NCI-H1436 treated with DMSO at 0.1 percent for 48 hours (cell line): Measurements from ENCODE around the gene FKBP2.
A peak's percentile ranks its signal among the peaks of the same experiment; 100 is the strongest.

Experiments used
- DNase-seq: peaks from one replicate; lab custom pipeline; 2025; lab: John Stamatoyannopoulos, UW

FKBP2 gene

DNA sequence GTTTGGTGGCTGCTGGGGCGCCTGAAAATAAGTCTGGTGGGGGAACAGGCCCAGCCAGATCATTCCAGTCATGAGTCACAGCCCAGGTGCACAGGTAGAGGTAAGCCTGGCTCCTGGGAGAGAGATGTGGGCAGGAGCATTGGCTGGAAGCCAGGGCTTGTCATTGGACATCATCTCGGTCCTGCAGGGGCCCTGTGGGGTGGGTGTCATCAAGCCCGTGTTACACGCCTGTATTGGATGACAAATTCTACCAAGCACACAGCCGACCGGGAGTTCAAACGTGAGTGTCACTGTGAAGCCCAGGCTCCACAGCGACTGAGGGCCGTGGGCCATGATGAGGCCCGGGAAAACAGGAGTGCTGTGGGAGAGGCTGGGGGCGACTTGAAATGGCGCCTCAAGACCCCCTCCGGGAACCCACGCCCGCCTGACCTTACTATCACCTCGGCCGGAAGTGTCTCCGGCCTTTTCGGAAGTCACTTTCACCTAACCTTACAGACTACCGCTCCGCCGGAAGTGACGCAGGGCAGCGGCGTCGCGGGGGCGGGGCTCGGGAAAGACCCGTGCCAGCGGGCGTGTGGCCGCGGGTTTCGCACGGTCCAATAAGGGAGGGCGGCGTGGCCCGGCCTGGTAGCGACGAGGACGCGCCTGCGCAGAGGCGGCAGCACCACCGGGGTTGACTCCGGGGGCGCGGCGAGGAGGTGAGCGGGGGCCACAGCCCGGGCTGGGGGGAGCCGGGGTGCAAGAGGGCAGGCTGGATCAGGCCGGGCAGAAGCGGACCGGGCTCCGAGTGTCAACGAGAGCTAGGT is at the start of gene FKBP2:
Gene FKBP2, plus strand, starts transcription at position 661 of the 806 bp plus-strand sequence. CDS start 1,293 bp downstream, outside the sequence.
- peak; percentile 48 for DNase-seq

DNA sequence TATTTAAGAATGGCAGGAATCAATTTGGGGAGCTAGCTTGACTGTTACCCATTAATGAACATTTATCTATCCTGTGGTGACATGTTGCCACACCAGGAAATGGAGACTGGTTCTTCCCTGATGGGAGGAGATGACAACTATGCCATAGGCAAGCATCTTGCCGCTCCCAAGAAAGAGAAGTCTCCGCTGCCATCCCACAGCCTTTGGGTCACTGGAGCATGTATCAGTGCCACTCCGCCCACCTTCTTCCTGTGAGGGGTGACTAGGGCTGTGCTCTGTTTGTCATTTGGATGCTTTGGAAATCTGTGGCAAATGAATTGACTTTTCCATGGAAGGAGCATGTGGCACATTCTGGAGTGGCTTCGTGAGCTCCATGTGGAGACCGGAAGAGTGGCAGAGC is 48.5 kb upstream of the FKBP2 start:
- no peak for DNase-seq

DNA sequence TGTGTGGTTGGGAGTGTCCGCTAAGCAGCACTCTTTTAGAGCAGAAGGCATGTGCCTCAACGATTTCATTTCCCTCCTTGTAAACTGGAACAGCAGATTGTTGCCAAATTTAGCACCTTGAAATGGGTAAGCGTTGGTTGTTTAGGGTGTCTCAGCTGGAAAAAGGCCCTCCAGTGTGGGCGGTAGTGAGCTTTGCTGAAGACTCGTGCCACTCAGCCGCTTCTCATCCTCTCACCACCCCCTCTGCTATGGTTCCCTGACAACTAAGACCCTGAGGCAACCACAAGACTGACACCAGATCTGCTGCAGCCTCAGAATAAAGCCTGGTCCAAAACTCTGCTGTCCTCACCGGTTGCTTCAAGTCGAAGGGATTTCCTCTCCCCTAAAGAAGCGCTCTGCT is 44.3 kb upstream of the FKBP2 start:
- DNase-seq = no peak

DNA sequence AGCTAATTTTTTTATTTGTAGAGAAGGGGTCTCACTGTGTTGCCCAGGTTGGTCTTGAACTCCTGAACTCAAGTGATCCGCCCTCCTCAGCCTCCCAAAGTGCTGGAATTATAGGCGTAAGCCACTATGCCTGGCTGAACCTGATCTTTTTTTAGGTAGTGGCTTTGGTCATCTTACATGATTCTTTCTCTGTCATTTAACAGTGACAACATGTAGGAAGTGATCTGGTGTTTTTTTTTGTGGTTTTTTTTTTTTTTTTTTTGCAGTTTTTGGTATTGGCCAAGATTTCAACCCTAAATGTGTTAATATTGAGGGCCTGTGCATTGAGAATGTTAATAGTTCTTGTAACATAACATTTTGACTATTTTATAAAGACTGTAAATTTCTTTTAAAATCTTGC is 42.4 kb upstream of the FKBP2 start:
- DNase-seq = no peak

DNA sequence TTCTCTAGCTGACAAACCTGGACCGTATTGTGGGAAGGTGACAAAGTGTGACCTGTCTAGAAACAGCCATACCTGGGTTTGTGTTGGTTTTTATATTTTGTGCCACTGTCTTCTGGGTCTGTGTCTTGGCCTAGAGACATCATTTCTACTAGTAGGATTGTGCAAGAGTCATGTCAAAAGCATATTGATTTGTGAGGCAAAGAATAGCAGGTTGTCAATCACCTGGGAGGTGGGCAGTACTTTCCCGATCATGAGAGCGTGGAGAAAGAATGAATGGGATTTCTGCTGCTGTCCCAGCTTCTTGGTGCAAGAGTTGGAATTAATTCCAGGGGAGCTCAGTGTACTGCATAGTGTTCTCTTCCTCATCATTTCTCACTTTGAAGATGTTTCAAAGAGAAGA is 39.4 kb upstream of the FKBP2 start:
- no peak for DNase-seq

DNA sequence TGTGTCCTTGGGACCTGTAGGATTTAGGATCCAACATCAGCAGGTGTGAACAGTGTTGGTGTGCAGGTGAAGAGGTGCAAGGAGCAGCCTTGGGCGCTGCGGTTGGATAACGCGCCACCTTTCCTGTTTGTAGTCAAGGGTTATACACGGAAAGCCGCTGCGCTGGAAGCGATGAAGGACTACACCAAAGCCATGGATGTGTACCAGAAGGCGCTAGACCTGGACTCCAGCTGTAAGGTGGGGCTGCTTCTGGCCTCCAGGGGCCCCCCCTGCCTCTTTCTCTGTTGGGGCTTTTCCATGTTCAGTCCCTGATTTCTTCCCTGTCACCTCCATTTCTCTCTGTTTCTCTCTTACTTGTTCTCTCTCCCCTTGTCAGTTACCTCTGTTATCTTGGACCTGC is 37.9 kb upstream of the FKBP2 start:
- no peak for DNase-seq

DNA sequence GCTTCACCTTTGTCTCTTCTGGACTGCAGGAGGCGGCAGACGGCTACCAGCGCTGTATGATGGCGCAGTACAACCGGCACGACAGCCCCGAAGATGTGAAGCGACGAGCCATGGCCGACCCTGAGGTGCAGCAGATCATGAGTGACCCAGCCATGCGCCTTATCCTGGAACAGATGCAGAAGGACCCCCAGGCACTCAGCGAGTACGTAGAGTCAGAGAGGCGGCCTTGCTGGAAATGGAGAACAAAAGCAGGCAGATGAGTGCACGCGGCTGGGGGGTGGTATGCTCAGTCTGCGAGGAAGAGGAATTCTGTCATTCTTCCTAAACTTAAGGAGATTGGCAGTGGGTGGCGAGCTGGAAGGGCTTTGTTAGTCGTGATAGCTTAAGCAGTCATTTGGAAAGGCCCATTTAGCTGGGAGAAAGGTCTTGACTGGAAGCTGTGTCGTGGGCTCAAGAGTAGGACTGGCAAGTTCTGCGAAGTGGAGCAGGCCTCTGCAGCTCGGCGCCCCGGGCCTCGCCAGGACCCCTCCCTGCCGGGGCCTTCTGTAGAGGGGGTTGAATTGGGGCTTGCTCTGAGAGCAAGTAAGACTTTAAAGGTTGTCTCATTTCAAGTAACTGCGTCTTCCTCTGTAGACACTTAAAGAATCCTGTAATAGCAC is 37.3 kb upstream of the FKBP2 start:
- DNase-seq = no peak

DNA sequence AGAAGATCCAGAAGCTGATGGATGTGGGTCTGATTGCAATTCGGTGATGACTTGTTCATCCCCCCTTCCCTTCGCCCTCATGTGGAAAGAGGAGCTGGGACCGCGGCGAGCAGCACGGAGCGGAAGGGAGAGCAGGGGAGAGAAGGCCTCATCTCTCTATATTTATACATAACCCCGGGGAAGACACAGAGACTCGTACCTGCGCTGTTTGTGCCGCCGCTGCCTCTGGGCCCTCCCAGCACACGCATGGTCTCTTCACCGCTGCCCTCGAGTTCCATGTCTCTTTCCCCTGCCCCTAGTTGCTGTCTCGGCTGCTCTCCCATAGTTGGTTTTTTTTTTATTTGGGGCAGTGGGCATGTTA is 36.8 kb upstream of the FKBP2 start:
- DNase-seq = no peak

DNA sequence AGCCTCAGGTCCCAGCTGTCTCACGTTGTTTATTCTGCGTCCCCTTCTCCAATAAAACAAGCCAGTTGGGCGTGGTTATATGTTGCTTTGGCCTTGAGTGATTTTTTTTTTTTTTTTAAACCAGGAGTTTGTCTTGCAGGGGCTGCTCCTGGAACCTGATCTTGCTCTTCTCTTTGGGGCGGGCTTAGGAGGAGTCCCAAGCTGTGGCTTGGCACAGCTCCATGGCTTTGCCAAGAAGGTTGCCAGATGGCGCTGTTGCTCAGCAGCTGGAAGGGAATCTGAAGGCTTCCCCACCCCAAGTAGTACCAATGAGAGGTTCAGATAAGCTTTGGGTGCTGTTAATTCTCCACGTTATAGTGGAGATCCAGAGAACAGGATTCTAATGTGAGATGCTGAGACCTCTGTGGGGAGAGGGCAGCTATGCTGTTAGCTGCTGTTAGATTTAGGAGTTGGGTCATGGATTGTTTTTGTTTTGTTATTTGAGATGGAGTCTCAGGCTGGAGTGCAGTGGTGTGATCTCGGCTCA is 36.4 kb upstream of the FKBP2 start:
- DNase-seq = peak; percentile 38

DNA sequence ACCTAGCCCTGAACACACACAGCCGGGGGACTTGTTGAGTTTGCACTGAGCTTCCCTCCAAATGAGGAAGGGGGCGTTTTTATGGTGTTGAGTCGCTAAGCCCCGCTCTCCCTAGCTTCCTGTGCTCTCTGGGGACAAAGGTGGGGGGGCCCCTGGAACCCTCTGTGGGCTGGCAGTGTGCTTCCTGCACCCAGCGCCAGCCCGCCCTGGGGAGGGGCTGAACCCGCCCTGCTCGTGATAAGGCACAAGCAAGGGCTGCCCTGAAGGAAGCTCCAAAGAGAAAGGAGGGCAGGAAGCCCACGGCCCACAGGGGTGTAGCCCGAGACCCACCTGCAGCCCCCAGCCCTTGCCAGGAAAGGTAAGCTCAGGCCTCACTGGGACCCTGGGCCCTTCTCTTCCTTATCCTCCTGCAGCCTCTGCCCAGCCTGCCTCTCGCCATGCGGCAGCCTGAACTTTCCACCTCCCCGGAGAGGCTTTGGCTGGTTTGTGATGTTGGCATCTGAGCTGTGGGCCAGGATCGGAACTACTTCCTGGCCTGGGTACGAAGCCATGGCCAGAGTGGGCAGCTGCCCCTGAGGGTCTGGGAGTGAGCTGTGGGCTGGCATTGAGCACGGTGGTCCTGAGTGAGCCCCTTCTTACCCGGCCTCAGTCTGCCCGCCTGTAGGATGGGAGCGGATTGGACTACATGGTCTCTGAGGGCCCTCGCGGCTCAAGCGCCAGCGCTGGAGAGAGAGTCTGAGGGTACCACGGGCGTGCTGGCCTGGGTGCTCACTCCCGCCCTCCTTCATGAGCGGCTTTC is 34.2 kb upstream of the FKBP2 start, which contains the start of gene FERMT3:
Gene FERMT3, plus strand, starts transcription at position 265 of the 799 bp plus-strand sequence. CDS start 644 bp downstream, outside the sequence.
- no peak for DNase-seq

DNA sequence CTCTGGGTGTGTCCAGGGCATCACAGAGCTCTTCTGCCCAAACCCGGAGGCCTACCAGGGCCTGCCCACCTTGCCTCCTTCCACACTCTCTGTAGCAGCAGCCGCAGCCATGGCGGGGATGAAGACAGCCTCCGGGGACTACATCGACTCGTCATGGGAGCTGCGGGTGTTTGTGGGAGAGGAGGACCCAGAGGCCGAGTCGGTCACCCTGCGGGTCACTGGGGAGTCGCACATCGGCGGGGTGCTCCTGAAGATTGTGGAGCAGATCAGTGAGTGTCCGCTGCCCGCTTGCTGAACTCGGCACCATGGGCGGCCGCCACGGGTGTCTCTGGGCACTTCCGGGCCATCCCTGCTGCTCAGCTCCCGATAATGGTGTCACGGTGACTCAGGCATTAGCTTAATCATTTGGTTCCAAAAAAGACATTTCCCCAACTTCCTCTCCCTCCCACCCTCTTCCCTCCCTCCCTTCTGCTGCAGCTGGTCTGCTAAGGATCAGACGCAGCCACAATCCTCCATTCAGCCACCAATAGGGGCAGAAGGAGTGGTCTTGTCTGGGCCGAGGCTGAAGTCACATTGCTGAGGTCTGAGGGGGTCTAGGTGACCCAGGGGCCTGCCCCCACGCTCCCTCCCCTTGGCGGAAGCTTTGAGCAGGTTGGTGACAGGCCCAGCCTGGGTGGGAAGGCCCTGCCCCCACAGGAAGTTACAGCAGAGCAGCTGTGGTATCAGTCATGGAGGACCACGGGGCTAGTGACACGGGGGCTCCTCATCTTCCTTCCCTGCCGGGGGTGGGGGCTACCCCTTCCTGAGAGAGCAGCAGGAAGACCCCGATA is 33.4 kb upstream of the FKBP2 start:
- DNase-seq = no peak

DNA sequence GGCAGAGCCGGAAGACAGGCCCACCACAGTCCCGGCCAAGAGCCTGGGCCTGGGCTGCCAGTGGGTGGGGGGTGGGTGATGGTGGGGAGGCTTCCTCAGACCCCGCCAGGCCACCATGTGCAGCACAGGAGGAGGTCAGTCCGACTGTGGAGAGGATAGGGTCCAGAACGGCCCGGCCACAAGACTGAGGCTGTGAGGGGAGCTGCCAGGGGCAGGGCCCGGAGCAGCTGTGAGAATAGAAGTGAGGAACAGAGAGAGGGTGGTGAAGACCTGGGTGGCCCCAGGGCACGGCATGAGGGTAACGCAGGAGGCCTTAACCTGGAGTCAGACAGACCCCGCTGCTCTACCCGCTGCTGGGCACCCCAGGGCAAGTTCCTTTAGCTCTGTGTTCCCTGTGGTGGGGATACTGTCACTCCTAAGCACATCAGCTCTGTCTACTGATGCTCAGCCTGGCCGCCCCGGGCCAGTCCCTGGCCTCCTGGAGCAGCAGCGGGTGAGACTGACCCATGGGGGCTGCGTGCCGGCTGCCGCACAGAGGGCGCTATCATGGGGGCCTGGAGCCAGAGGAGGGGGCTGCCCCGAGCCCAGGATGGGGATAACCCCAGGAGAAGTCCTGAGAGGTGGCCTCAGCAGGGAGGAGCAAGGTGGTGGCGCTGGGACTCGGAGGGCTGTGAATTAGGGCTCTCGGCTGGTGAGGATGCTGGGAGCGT is 32.7 kb upstream of the FKBP2 start:
- DNase-seq = no peak

DNA sequence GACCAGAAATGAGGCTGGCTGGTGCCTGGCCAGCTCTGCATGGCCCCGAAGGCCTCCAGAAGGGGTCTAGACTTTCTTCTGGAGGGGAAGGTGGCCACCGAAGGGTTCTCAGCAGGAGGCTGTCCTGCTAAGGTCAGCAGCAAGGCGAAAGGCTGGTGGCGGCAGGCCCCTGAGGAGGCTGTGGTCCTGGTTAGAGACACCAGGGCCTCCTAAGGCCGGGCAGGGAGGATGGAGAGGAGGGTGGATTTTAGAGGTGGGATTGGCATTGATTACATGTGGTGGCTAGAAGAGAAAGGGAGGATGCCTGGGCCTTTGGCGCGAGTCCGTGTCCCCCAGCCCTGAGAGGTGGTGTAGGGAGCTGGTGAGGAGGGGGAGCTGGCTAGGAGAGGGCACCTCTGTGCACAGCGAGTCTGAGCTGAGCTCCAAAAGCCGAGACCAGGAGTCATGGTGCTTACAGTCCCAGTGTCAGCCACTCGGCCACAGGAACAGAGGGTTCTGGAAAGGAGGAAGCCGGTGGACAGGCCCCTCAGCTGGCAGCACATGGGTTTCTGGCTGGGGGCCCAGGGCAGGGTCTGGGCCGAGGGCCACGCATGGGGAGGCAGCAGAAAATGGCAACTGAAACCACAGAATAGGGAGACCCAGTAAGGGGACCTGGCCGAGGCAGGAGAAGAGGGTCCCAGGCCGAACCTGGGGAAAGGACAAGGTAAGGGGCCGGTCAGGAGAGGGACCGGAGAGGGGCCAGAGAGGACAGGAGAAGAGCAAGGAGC is 31.9 kb upstream of the FKBP2 start:
- no peak for DNase-seq

DNA sequence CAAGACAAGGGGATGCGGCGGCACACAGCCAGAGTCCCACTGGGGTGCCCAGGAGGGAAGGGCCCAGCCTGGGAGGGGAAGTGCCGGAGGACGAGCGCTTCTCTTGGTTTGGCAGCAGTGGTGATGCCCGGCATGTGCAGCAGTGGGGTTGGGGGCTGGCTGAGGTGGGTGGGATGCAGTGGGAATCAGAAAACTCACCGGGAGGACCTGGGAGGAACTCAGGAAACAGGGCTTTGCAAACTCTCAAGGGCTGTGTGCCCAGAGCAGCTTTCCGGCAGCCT is 31.4 kb upstream of the FKBP2 start:
- DNase-seq = no peak

DNA sequence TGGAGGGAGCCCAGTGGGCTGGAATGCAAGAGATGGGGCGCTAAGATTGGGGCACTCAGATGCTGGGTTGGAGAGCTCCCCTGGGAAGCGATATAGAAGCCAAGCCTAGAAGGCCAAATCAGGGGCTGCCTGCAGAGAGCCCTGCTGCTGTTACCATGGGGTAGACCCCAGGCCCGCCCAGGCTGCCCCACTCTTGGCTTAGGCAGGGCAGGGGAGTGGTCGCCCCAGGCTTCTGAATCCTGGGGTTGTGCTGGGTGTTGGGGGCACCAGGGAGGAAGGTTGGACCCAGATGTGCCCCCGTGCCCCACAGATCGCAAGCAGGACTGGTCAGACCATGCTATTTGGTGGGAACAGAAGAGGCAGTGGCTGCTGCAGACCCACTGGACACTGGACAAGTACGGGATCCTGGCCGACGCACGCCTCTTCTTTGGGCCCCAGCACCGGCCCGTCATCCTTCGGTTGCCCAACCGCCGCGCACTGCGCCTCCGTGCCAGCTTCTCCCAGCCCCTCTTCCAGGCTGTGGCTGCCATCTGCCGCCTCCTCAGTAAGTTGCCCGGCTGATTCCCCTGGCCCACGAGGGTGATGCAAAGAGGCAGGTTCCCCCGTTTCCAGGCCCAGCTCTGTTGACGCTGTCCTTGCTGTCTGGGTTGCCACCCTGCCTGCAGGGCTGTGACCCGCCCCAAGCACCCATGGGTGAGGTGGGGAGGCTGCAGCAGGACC is 30.4 kb upstream of the FKBP2 start:
- no peak for DNase-seq

DNA sequence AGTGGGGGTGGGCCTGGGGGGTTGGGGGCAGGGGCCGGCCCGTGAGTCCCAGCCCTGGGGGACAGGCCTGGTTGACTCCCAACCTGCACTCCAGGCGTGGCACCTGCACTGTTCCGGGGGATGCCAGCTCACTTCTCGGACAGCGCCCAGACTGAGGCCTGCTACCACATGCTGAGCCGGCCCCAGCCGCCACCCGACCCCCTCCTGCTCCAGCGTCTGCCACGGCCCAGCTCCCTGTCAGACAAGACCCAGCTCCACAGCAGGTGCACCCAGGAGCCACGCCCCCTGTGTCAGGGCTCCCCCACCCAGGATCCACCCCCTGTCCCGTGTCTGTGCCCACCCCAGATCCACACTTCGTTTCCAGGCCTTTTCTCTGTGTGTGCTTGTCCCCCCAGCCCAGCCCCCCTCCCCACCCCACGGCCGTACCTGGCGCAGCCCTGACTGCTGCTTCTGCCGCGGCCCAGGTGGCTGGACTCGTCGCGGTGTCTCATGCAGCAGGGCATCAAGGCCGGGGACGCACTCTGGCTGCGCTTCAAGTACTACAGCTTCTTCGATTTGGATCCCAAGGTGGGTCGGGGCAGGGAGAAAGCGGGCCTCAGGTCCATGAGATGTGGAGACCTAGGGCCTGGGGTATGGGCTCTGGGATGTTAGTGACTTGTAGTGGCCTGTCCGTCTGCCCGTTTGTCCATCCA is 29.6 kb upstream of the FKBP2 start:
- no peak for DNase-seq

DNA sequence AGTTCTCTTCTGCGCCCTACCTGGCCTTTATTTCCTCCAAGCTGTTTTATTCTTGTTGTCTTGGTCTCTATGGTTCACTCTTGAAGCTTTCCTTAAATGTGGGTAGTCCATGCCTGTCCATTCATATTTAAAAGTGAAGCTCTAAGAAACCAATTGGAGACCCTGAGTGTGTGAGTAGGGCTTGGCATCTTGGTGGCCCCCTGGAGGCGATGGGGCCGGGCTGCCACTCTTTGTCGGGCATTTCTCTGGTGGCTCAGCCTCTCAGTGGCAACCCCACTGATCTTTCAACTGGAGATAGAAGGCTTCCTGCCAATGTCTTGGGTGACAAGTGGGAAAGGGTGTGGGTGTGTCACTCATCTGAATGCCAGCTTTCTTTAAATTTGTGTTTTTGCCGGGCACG is 24.0 kb upstream of the FKBP2 start:
- DNase-seq = no peak

DNA sequence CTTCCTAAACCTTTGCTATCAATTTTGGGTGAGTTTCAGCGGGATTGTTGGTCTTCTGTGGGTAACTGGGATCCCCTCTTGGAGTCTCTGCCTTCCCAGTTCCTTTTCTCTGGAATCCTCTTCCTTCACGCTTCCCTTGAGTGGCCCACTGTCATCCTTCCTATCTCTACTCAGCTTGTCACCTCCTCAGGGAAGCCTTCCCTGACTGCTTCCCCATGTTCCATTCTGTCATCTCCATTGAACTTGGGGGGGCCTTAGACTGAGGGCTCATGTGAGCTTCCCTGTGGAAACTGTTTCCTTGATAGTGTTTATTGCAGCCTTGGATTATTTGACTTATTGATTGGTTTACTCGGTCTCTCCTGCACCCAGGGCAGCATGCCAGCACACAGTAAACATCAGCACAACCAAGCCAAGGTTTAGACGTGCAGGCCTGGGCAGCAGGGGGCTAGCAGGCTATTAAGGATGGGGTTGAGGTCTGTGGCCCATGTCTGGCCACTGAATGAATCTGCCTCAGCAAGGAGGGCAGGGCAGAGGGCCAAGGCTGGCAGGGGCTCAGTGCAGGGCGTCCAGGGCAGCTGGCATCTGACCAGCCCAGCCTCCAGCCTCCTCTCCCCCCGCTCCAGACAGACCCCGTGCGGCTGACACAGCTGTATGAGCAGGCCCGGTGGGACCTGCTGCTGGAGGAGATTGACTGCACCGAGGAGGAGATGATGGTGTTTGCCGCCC is 22.1 kb upstream of the FKBP2 start:
- no peak for DNase-seq

DNA sequence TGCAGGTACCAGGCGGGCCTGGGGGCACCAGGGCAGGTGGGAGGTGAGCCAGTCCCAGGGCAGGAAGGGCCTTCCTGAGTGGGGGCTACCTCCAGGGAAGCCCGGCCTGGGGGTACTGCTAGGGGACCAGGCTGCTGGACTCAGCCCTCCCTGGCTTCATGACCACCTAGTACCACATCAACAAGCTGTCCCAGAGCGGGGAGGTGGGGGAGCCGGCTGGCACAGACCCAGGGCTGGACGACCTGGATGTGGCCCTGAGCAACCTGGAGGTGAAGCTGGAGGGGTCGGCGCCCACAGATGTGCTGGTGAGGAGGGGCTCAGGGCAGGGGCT is 21.6 kb upstream of the FKBP2 start:
- DNase-seq = no peak
